T-helper 22 cell (primary cell): ENCODE data around the gene PDE5A.
"Not testable (repeated sequence)": the region's sequence is repeated elsewhere in the genome, so short reads cannot be mapped to it uniquely, and the experiment has no call there.

ENCODE experiments used
- DNase-seq: peaks from one replicate; pipeline ENCODE4 v3.0.0-alpha.2; 2020; ENCODE audit warnings: low read depth

PDE5A gene

DNA sequence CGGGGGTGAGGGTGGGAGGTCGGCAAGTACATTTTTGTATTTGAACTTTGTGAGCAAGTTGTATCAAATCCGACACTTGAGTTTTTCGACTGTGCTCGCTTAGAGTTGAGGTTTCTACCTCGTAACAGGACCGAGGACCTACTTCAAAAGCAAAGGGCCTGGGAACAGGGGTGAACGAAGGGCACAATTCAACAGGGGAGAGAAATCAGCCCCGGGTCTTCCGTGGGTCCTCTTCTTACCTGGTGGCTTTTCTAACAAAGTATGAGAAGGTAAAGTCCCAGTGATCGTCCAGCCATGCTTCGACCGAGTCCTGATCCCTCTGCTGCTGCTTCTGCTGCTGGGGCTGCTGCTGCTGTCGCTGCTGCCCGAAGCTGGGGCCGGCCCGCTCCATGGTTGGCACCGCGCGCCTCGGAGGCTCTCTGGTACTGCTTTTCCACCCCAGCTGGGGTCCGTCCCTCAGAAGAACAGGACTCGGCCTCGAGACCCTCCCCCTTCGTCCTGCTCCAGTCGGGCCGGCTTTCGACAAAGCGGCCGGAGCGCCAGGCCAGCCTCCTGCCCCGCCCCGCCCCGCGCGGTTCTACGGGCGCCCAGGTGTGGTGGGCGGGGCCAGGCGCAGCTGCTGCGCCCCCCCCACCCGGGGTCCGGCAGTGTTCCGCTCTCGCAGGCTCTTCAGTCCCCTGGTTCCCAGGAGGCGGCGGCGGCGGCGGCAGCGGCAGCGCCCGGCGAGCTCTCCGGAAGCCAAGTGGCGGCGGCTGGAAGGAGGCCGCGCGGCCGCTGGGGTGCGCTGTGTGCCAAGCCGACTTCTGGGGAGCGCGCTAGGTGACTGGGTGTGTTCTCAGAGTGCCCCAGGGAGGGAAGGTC, at the start of gene PDE5A:
TSS of gene PDE5A (minus strand) at position 524 of the 861 bp plus-strand sequence. CDS start at position 391, 133 bp downstream.
- DNase-seq = peak; percentile 48

DNA sequence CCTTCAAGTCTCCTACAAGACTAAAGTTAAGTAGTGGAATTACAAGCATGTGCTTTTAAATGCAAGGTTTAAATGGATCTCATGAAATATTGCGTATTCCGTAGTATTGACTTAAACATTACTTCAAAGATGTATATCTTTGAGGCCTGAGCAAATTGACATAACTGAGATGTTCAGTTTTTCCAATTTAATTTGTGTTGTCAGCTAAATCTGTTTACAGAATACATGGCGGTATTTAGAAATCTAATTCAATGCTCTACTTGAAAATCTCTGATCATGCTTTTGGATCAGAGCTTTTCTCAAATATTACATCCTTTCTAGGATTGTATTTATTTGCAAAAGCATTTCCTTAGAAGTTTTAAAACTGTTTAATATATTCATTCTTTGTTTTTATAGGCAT, 47.5 kb upstream of the PDE5A start:
- DNase-seq = no peak

DNA sequence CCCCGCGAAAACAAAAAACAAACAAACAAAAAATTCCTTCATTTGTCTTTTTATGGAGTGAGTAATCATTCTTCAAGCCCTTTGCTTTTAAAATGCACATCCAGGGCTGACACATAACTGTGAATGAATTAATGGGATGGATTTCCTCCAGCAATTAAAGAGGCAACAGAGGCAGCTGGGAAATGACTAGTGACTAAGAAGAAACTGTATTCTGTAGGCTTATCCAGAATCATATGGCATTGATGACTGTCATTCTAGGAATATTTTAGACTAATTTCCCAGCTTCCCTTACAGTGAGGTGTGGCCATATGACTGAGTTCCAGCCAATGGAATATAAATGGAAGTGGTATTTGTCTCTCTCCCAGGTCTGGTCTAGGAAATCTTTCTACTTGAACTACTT, 46.8 kb upstream of the PDE5A start:
- no peak for DNase-seq

DNA sequence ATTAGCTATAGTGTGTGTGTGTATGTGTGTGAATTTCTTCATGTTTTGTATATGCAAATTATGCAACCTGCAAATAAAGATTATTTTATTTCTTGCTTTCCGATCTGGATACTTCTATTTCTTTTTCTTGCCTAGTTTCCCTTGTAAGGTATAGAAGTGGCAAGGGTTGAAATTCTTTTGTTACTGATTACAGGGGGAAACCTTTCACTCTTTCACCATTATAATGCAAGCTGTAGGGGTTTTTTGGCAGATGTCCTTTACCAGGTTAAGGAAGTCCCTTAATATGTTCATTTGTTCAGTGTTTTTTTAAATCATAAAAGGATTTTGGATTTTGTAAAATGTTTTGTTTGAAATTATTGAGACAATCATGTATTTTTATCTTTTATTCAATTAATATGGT, 44.3 kb upstream of the PDE5A start:
- DNase-seq = no peak

DNA sequence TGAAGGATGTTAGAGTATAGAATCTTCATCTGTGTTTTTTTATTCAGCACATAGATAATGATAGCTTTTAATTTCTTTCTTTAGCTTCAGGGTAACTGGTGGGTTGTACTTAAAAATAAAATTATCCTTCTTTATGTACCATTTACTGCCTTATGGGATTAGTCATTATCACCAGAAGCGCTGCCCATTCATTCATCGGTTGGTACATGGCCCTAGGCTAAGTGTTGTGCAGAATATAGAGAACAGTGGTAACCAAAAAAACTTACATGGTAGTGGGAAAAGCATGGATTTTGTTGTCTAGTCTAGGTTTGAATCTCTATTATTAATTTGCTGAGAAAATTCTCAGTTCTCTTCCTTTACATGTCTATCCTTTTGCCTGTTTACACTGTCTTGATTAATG, 43.5 kb upstream of the PDE5A start:
- no peak for DNase-seq

DNA sequence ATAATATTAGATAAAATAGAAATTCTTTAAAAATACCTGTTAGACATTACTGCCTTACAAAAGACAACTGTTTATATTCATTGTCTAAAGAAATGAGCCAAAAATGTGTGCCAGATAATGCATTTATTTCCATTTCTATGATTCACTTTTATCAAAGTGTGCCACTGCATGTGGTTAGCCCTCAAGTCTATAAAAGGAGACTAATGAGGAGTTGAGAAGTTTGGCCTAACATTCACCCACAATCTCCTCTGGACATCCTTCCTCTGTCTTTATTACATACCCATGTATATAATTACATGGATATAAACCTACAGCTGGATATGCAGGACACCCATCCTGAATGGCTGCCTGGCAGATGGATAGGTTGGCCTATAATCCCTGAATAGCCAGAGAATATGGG, 42.6 kb upstream of the PDE5A start:
- no peak for DNase-seq

DNA sequence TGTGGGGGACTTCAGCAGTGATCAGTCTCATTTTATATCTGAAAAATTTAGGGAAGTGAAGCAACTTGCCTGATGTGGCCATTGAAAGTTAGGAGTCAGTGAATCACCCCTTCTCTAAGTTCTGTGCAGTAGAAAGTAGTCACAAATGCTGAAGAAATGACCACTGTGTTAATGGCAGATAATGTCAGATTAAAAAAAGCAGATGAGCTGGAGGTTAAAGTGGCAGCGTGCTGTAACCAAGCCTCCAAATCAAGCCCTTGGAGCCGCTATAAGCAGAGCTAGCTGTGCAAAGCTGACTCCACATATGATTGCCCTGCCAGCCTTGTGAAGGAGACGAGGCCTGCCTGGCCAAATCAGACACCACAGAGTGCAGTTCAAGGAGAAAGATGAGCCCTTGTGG, 39.2 kb upstream of the PDE5A start:
- DNase-seq = no peak

DNA sequence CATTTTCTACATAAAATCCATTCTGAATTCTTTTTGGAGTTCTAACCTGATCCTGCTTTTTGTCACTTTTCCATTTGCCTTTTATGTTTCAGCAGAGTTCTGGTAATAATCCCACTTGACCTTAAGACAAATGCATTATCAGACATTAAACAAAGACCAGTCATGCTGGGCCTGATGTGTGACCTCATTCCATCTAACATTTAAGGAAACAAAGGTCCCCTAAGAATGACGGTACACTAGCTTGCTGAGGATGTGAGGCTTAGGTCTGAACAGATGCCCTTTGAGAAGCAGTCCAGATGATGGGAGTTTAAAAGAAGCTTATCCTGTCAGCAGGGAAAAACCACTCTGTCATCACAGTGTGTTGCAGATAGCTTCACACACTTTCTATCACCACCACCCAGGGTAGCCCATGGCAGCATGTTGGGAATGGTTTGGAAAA, 38.1 kb upstream of the PDE5A start:
- no peak for DNase-seq

DNA sequence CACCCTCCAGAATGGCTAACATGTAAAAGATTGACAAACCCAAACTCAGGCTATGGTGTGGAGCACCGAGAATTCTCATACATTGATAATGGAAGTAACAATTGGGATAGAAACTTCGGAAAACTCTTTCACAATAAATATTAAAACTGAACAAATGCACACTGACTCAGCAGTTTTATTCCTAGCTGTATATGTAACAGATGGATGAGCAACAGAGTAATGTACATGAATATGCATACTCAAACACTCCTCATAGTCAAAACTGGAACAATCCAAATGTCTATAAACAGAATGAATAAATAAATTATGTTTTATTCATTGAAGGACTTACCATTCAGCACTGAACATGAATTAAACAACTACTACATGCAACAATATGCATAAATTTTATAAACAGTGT, 37.1 kb upstream of the PDE5A start:
- DNase-seq = no peak

DNA sequence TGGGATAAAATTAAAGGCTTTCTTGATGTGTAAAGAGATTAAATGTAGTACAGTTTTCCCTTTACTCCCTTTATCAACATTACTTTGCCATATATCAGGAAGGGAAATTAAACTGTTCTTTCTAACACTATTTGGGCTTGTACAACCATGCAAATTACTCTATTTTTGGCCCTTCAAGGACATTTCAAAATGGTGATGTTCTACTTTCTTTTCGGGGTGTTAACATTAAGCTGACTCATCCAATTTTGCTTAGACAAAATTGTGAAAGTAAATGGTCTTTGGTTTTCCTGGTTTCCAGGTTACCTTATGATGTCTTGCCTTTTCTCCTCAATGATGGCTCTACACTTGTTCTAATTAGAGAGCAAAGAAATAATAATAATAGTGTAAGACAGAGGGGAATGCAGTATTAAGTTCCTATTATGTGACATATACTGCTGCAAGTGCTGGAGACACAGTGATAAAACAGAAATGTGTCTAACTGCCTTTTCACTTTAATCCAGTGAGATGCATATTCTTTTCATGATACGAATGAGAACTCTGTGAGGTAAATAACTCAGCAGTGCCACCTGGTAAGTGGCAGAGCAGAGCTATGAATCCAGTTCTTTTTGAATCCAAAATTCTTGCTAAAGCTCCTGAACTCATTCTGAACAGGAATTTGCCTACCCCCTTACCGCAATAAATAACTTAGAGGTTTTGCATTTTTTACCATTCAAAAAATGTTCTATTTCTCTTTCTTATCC, 35.7 kb upstream of the PDE5A start:
- no peak for DNase-seq

DNA sequence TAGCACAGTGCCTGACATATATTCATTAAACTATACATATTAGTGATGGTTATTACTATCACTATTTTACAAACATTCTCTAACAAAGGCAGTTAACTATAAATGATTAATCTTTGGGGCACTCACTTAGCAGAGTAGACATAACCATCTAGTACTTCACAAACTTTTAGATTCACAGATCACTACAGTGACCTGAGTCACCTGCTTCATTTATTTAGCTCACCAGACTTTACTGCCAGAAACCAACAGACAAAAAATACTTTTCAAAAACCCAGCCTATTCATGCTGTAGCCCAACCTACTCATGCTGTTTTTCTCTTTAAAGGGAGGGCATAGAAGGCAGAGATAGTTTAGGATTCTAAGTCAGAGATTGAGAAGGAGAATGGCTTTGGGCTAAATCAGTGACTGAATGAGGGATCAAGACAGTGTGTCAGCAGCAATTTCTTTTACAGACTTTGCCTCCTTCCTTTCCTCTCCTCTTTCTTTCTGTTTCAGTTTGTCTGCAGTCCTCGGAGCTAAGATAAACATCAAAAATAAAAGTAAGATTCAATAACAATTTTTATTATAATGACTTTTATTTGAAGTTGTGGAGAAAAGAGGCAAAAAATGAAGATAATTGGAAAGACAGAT, 34.7 kb upstream of the PDE5A start:
- DNase-seq = no peak

DNA sequence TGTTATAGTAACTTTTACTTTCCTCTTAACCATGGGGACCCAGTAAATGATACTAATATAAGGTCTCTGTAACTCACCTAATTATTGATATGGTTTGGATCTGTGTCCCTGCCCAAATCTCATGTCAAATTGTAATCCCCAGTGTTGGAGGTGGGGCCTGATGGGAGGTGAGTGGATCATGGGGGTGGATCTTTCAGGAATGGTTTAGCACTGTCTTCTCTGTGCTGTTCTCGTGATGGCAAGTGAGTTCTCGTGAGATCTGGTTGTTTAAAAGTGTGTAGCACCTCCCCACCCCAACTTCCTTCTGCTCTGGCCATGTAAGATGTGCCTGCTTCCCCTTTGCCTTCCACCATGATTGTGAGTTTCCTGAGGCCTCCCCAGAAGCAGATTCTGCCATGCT, 34.0 kb upstream of the PDE5A start:
- not testable (repeated sequence) for DNase-seq

DNA sequence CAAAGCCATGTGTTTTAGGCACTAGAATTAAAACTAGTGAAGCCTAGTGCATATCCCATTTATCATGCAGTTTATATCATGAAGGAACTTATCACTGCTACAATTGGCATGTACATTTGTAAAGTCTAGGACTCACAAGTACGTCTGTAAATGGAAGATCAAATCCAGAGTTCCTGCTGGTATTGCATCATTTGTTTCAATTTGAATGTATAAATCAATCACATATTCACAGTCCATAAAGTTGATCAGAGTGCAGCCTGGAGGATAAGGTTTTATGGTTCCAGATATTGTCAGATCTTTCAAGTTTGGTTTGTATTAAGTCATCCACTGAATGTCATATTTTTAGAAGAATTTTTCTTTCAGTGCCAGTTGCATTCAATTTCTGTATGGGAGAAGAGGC, 32.6 kb upstream of the PDE5A start:
- no peak for DNase-seq

DNA sequence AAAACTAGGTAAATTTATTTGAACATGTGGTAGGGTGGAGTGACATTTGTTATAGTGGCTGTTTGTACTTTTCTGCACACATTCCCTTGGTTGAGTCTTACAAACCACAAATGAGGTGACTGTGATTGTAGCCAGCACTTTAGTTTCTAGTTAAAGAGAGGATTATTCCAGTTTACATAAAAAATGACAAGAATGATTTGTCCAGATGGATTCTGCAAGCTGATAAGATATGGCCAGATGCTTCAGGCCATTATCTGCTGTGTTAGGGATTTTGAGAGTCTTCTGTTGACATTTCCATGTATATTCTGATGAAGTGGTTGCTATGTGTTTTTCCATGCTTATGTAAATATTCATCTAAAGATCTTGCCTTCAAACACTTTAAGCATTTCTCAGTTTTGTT, 31.0 kb upstream of the PDE5A start:
- no peak for DNase-seq

DNA sequence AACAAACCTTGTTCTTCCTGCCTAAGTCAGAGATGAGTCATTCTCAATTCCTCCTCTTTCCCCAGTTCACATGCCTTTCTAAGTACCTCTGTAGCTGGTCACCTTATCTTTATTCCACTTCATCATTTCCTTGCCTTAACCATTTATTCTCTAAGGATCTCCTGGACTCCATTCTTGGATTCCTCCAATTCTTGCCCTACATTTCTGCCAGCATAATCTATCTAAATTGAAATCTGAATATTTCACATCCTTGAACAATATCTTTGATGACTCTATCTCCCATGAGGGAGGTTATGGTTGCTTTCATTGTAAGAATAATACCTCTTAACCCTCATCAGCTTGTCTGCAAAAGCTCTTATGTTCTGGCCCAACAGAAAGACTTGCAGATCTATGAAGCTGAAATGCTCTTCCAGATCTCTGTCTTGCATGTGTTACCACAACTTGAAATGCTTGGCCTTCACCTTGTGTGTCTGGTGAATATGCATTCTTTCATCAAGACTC, 28.6 kb upstream of the PDE5A start:
- DNase-seq = no peak

DNA sequence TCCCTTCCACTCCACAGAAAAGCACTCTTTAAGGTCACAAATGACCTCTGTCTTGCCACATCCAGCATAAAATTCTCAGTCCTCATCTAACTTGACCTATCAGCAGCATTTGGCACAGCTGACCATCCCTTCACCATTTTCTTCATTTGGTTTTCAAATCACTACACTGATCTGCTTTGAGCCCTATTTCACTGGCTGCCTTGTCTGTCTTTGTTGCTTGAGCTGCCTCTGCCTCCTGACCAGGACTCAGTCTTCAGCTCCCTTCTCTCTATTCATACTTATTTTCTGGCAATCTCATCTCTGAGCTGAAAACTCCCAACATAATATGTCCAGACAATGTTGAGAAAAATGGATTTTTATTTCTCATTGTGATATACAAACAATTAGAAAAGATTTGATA, 27.7 kb upstream of the PDE5A start:
- no peak for DNase-seq

DNA sequence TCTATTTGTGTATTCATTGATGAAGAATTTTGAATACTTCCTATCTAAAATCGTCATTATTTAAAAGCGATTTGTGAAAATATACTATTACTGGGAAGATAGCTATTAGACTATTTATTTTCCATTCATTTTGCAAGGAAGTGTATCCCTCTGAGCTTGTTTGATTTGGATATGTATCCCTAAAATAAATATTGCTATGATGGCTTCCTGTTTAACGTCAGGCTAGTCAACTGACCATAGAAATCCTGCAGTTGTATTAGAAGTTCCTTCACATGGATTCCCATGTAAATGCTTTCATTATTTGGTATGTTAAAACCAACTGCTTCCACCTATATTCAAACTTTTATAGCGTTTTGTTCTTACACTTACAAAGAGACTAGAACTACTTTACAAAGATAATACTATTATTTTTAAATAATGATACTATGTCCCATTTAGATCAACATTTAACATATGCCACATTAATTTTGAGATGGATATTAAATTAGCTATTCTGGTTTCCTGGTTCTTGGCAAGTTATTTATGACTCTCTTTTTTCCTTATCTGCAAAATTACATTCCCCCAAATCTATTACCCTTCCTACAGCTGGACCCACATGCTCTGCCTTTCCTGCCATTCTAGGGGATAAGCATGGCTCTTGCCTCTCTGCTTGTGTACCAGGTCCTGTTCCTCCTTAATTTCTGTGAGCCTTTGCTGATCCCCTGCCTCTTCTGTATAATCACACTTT, 26.7 kb upstream of the PDE5A start:
- no peak for DNase-seq

DNA sequence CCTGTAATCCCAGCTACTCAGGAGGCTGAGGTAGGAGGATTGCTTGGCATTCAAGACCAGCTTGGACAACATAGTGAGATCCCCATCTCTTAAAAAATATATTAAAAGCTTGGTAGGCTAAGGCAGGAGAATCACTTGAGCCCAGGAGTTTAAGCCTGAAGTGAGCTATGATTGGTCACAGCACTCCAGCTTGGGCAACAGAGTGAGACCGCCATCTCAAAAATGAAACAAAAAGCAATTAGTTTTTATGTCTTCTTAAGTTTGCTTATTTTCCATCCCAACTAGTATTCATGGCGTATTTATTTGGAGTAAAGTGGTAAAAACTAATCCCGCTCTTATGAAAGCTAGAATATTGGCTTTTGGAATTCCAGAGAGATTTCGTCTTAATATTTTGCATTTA, 25.4 kb upstream of the PDE5A start:
- DNase-seq = no peak

DNA sequence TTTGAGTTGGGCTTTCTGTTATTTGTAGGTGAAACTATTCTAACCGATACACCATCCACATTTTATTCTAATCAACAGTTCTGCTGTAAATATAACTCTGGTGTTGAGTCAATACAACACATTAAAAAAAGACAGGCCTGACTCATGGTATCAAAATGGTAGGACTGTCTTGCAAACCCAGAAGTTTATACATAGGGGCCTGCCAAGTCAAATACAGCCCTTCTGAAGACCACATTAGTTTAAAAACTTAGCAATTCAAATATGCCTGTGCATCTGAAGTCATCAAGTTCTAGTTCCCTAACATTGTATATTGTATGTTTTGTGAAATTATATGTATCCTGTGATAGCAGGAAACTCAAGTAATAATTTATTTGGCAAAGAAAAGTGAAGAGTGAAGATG, 24.4 kb upstream of the PDE5A start:
- DNase-seq = no peak

DNA sequence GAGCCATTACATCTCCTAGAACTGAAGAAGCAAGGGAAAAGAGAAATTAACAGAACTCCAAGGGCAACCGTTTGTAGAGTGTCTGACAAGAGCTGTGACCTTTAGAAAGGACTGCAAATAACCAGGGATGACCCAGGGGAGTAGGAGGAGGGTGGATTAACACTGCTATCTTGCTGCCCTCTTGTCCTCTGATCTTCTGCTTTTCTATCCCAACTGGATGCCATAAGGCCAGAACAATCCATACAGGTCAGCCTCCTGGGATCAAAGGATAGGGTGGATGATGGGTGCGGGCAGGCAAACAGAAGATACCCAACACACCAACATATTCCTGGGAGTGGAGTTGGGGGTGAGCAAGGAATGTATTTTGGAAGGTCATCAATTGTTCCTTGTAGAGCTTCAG, 19.8 kb upstream of the PDE5A start:
- no peak for DNase-seq

DNA sequence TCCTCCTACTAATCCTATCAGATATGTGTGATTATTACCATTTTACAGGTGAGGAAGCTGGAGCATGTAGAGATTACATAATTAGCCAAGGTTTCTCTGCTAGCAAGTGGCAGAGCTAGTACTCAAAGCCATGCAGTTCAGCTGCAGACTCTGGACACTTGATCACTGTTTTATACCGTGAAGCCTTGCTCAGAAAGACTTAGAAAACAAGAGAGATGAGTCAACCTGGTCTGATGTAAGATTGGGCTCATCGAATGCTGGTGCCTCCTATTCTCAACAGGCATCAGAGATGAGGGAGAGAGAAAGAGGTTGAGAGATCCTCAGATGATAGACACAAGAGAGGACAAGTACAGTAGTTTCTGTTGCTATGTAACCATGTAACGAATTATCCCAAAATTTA, 19.0 kb upstream of the PDE5A start:
- DNase-seq = no peak
